Liver (tissue), 9 donors: ENCODE data around the gene ABCA12. TPM values are rescaled to one million over a fixed set of nuclear protein-coding genes. Genes with fewer than 3 reads are reported as not detected.

Experiments
- DNase-seq: peaks from one replicate; pipeline ENCODE4 v3.0.0-alpha.2; 2017; ENCODE audit warnings: low spot score
- H3K27ac ChIP-seq, 2 donors: one replicate each; pipeline ENCODE4 v1.7.0; 2013; ENCODE audit warnings: inconsistent platforms in 2 of 2, low read length in 2 of 2, control low read depth in 1 of 2, low read depth in 1 of 2, mild to moderate bottlenecking in 1 of 2
- H3K27me3 ChIP-seq, 4 donors: one replicate each; pipeline versions ENCODE4 v1.6.1 to v1.7.0; 2013; ENCODE audit warnings: low read length in 3 of 4, inconsistent platforms in 1 of 4, mild to moderate bottlenecking in 1 of 4, moderate library complexity in 1 of 4; ENCODE audit not compliant: control insufficient read depth in 4 of 4, insufficient read depth in 4 of 4
- H3K36me3 ChIP-seq, 4 donors: one replicate each; pipeline versions ENCODE4 v1.6.1 to v1.7.0; 2013; ENCODE audit warnings: low read length in 3 of 4, mild to moderate bottlenecking in 3 of 4, low read depth in 1 of 4, moderate library complexity in 1 of 4; ENCODE audit not compliant: control insufficient read depth in 4 of 4, insufficient read depth in 3 of 4
- H3K4me1 ChIP-seq, 4 donors: one replicate each; pipeline versions ENCODE4 v1.6.1 to v1.7.0; 2013; ENCODE audit warnings: low read length in 3 of 4, mild to moderate bottlenecking in 3 of 4, moderate library complexity in 1 of 4; ENCODE audit not compliant: control insufficient read depth in 4 of 4, insufficient read depth in 4 of 4
- H3K4me3 ChIP-seq, 3 donors: one replicate each; pipeline versions ENCODE4 v1.6.1 to v1.7.0; 2013; ENCODE audit warnings: low read length in 3 of 3, control low read depth in 1 of 3, low read depth in 1 of 3, mild to moderate bottlenecking in 1 of 3
- H3K9ac ChIP-seq, 2 donors: one replicate each; pipeline ENCODE4 v1.7.0; 2013; ENCODE audit warnings: low read length in 2 of 2, mild to moderate bottlenecking in 2 of 2, moderate library complexity in 2 of 2, control low read depth in 1 of 2, low read depth in 1 of 2
- H3K9me3 ChIP-seq, 4 donors: one replicate each; pipeline versions ENCODE4 v1.6.1 to v1.7.0; 2013; ENCODE audit warnings: low read length in 3 of 4; ENCODE audit not compliant: control insufficient read depth in 4 of 4
- EGR1 ChIP-seq, 2 donors: IDR thresholded peaks; 2 replicates each; pipeline ENCODE4 v1.6.1; 2016 to 2018; ENCODE audit warnings: antibody characterized with exemption in 2 of 2, low read depth in 2 of 2
- FOXA1 ChIP-seq: IDR thresholded peaks from 2 replicates; pipeline ENCODE4 v1.6.1; 2016; ENCODE audit warnings: antibody characterized with exemption
- FOXA2 ChIP-seq: IDR thresholded peaks from 2 replicates; pipeline ENCODE4 v1.6.1; 2016; ENCODE audit warnings: antibody characterized with exemption
- GABPA ChIP-seq, 2 donors: IDR thresholded peaks in 1 of 2; conservative IDR thresholded peaks in 1 of 2; 2 replicates each; pipeline ENCODE4 v1.6.1; 2016; ENCODE audit warnings: antibody characterized with exemption in 2 of 2, mild to moderate bottlenecking in 1 of 2, moderate library complexity in 1 of 2
- HNF4A ChIP-seq, 2 donors: conservative IDR thresholded peaks; 2 replicates each; pipeline ENCODE4 v1.6.1; 2016; ENCODE audit warnings: antibody characterized with exemption in 2 of 2, mild to moderate bottlenecking in 2 of 2
- HNF4G ChIP-seq: IDR thresholded peaks from 2 replicates; pipeline ENCODE4 v1.6.1; 2016; ENCODE audit warnings: antibody characterized with exemption
- JUND ChIP-seq, 2 donors: IDR thresholded peaks; 2 replicates each; pipeline ENCODE4 v1.6.1; 2016; ENCODE audit warnings: antibody characterized with exemption in 2 of 2
- NR2F2 ChIP-seq: IDR thresholded peaks from 2 replicates; pipeline ENCODE4 v1.6.1; 2016; ENCODE audit warnings: antibody characterized with exemption
- RAD21 ChIP-seq, 2 donors: IDR thresholded peaks; 2 replicates each; pipeline ENCODE4 v1.6.1; 2016; ENCODE audit warnings: antibody characterized with exemption in 2 of 2, mild to moderate bottlenecking in 2 of 2
- RXRA ChIP-seq, 2 donors: IDR thresholded peaks; 2 replicates each; pipeline ENCODE4 v1.6.1; 2017 to 2018; ENCODE audit warnings: antibody characterized with exemption in 2 of 2, mild to moderate bottlenecking in 1 of 2
- SP1 ChIP-seq: IDR thresholded peaks from 2 replicates; pipeline ENCODE4 v1.6.1; 2018; ENCODE audit warnings: antibody characterized with exemption, mild to moderate bottlenecking
- TAF1 ChIP-seq: conservative IDR thresholded peaks from 2 replicates; pipeline ENCODE4 v1.6.1; 2016; ENCODE audit warnings: antibody characterized with exemption, mild to moderate bottlenecking
- YY1 ChIP-seq: IDR thresholded peaks from 2 replicates; pipeline ENCODE4 v1.6.1; 2016; ENCODE audit warnings: antibody characterized with exemption, mild to moderate bottlenecking
- WGBS: extraction: QIAGEN DNeasy Blood & Tissue Kit; methylation state at CpG from one replicate; pipeline ENCODE4 v1.1.7; 2013; 5-methylcytosine and 5-hydroxymethylcytosine counted together
- polyA plus RNA-seq, 2 donors: library from polyadenylated mRNA; stranded (reverse) in 1 of 2; unstranded in 1 of 2; fragments of 200-250 nt in 1 of 2; fragments of >200 nt in 1 of 2; fragmentation: Nextera tagmentation in 1 of 2; extraction: Ambion mirVana in 1 of 2; gene quantifications; one replicate each; pipeline versions ENCODE4 v1.2.1 to v1.2.3, GENCODE V29; 2013 to 2015
- total RNA-seq, 2 donors: library from RNA; depleted of rRNA; stranded (reverse); fragments of >200 nt; gene quantifications; one replicate each; pipeline ENCODE4 v1.2.3, GENCODE V29; 2014
- TF ChIP-seq, protein P1 (sequence below): IDR thresholded peaks from 2 replicates; pipeline ENCODE4 v1.6.1; 2016; ENCODE audit warnings: antibody characterized with exemption
- TF ChIP-seq, protein P2 (sequence below): IDR thresholded peaks from 2 replicates; pipeline ENCODE4 v1.6.1; 2016; ENCODE audit warnings: antibody characterized with exemption, mild to moderate bottlenecking
- TF ChIP-seq, protein P3 (sequence below): fragments of 150-350 bp; IDR thresholded peaks from 2 replicates; pipeline ENCODE4 v1.5.1; 2017; ENCODE audit warnings: improper control_type of control experiment, low read depth, low read length; ENCODE audit not compliant: missing input control
- TF ChIP-seq, protein P4 (sequence below): IDR thresholded peaks from 2 replicates; pipeline ENCODE4 v1.6.1; 2016; ENCODE audit warnings: antibody characterized with exemption
- TF ChIP-seq, protein P5 (sequence below): IDR thresholded peaks from 2 replicates; pipeline ENCODE4 v1.6.1; 2016; ENCODE audit warnings: antibody characterized with exemption
- donor health status: healthy.
- donor health status: healthy.
- donor health status: healthy.
- donor health status: healthy.
- donor health status: healthy.

ABCA12 gene
- total and polyA plus RNA-seq, 4 donors = 0.03 TPM; not detected in 3

DNA sequence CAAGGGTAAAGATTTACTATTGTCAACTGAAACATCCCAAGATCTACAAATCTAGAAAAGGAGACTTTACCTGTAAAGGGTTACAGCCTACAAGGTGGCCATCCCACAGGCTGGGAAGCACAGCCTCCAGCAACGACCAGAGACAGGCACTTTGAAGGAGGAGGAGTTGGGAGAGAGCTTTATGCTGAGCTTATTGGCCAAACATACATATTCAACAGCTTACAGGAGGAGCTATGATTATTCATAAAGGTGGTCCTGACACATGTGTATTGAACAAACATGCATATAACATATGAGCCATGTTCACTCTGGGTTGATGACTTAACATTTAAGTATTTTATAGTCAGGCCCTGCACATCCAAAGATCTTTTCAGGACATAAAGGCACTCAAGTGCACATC is 11.1 kb upstream of the ABCA12 start:
- H3K9me3 ChIP-seq = no peaks in the 10 kb centered on the region
- no peak overlapping the region for H3K4me3 ChIP-seq
- H3K9ac ChIP-seq = no peak overlapping the region
- TF ChIP-seq RXRA (IDR thresholded peaks at IDR 0.05) = no peak
- TF ChIP-seq, protein P1, sequence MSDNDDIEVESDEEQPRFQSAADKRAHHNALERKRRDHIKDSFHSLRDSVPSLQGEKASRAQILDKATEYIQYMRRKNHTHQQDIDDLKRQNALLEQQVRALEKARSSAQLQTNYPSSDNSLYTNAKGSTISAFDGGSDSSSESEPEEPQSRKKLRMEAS = no peak
- TF ChIP-seq, protein P2, sequence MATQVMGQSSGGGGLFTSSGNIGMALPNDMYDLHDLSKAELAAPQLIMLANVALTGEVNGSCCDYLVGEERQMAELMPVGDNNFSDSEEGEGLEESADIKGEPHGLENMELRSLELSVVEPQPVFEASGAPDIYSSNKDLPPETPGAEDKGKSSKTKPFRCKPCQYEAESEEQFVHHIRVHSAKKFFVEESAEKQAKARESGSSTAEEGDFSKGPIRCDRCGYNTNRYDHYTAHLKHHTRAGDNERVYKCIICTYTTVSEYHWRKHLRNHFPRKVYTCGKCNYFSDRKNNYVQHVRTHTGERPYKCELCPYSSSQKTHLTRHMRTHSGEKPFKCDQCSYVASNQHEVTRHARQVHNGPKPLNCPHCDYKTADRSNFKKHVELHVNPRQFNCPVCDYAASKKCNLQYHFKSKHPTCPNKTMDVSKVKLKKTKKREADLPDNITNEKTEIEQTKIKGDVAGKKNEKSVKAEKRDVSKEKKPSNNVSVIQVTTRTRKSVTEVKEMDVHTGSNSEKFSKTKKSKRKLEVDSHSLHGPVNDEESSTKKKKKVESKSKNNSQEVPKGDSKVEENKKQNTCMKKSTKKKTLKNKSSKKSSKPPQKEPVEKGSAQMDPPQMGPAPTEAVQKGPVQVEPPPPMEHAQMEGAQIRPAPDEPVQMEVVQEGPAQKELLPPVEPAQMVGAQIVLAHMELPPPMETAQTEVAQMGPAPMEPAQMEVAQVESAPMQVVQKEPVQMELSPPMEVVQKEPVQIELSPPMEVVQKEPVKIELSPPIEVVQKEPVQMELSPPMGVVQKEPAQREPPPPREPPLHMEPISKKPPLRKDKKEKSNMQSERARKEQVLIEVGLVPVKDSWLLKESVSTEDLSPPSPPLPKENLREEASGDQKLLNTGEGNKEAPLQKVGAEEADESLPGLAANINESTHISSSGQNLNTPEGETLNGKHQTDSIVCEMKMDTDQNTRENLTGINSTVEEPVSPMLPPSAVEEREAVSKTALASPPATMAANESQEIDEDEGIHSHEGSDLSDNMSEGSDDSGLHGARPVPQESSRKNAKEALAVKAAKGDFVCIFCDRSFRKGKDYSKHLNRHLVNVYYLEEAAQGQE = no peak
- TF ChIP-seq, protein P3, sequence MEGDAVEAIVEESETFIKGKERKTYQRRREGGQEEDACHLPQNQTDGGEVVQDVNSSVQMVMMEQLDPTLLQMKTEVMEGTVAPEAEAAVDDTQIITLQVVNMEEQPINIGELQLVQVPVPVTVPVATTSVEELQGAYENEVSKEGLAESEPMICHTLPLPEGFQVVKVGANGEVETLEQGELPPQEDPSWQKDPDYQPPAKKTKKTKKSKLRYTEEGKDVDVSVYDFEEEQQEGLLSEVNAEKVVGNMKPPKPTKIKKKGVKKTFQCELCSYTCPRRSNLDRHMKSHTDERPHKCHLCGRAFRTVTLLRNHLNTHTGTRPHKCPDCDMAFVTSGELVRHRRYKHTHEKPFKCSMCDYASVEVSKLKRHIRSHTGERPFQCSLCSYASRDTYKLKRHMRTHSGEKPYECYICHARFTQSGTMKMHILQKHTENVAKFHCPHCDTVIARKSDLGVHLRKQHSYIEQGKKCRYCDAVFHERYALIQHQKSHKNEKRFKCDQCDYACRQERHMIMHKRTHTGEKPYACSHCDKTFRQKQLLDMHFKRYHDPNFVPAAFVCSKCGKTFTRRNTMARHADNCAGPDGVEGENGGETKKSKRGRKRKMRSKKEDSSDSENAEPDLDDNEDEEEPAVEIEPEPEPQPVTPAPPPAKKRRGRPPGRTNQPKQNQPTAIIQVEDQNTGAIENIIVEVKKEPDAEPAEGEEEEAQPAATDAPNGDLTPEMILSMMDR = no peak
- no peak for TF ChIP-seq EGR1 (IDR thresholded peaks at IDR 0.05; ENCODE audit: low read depth in 2 of 2)
- H3K27ac ChIP-seq = no peak overlapping the region
- no peaks in the 10 kb centered on the region for H3K4me1 ChIP-seq
- DNase-seq = no peak
- WGBS = 16% methylated on average over 1 of the region's 1 CpG
- no peaks in the 10 kb centered on the region for H3K27me3 ChIP-seq
- H3K36me3 ChIP-seq = no peaks in the 10 kb centered on the region

DNA sequence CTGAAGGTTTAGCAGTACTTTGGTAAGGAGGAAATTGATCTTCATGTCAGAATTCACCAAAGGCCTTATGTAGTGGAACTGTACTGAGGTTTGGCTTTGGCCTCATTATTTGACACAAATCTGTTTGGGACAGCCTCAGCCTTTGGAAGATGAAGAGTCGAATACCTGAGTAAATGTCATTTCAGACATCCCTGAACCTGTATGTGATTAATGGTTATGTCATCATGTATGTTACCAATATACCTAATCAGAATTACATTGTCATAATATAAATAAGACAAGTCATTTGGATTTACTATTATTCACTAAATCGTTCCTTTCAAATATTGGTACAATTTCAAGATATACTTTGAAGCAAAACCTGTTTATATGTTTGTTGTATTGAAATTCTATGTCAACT is 10.6 kb upstream of the ABCA12 start:
- no peak overlapping the region for H3K27ac ChIP-seq
- TF ChIP-seq FOXA2 (no peak), EGR1 (IDR thresholded peaks at IDR 0.05; ENCODE audit: low read depth in 2 of 2) (no peak), SP1 (no peak), GABPA (IDR thresholded peaks at IDR 0.05 in 1 of 2, conservative IDR thresholded peaks at IDR 0.05 in 1 of 2) (no peak), RXRA (IDR thresholded peaks at IDR 0.05) (no peak), TAF1 (no peak), YY1 (no peak), JUND (IDR thresholded peaks at IDR 0.05) (no peak), HNF4G (no peak), FOXA1 (no peak), RAD21 (IDR thresholded peaks at IDR 0.05) (no peak), NR2F2 (no peak), HNF4A (conservative IDR thresholded peaks at IDR 0.05) (no peak)
- TF ChIP-seq, protein P3 = no peak
- TF ChIP-seq, protein P1 = no peak
- TF ChIP-seq, protein P2 = no peak
- TF ChIP-seq, protein P4, sequence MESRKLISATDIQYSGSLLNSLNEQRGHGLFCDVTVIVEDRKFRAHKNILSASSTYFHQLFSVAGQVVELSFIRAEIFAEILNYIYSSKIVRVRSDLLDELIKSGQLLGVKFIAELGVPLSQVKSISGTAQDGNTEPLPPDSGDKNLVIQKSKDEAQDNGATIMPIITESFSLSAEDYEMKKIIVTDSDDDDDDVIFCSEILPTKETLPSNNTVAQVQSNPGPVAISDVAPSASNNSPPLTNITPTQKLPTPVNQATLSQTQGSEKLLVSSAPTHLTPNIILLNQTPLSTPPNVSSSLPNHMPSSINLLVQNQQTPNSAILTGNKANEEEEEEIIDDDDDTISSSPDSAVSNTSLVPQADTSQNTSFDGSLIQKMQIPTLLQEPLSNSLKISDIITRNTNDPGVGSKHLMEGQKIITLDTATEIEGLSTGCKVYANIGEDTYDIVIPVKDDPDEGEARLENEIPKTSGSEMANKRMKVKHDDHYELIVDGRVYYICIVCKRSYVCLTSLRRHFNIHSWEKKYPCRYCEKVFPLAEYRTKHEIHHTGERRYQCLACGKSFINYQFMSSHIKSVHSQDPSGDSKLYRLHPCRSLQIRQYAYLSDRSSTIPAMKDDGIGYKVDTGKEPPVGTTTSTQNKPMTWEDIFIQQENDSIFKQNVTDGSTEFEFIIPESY = no peak
- TF ChIP-seq, protein P5, sequence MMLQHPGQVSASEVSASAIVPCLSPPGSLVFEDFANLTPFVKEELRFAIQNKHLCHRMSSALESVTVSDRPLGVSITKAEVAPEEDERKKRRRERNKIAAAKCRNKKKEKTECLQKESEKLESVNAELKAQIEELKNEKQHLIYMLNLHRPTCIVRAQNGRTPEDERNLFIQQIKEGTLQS = no peak
- H3K4me1 ChIP-seq = no peaks in the 10 kb centered on the region
- WGBS = 77% methylated on average over 2 of the region's 2 CpGs
- H3K27me3 ChIP-seq = no peaks in the 10 kb centered on the region
- no peak overlapping the region for H3K9ac ChIP-seq
- H3K36me3 ChIP-seq = no peaks in the 10 kb centered on the region
- H3K4me3 ChIP-seq = no peak overlapping the region
- no peak for DNase-seq
- no peaks in the 10 kb centered on the region for H3K9me3 ChIP-seq
